Natural killer cell (primary cell): ENCODE results near the gene NRP1. TPM values are rescaled to one million over a fixed set of nuclear protein-coding genes. Genes with fewer than 3 reads are reported as not detected.

ENCODE experiments used
- ATAC-seq, 3 donors: fragments of 150-1000 bp in 2 of 3; fragments of 200-7000 bp in 1 of 3; cut with Tn5 transposase; 1 replicate in 1 of 3; 2 replicates in 2 of 3; pipeline ENCODE4 v1.10.0; 2021; ENCODE audit warnings: mild to moderate bottlenecking in 2 of 3, moderate library complexity in 2 of 3
- DNase-seq, 2 donors: peaks; one replicate each; pipeline versions ENCODE4 v3.0.0 to v3.0.0-alpha.2; 2013 to 2021; ENCODE audit warnings: mixed read lengths in 1 of 2
- H3K27ac ChIP-seq: one replicate; pipeline ENCODE4 v1.5.1; 2013; ENCODE audit warnings: mild to moderate bottlenecking, low read length
- H3K27me3 ChIP-seq: one replicate; pipeline ENCODE4 v1.6.1; 2013; ENCODE audit warnings: low read length; ENCODE audit not compliant: control insufficient read depth, insufficient read depth
- H3K36me3 ChIP-seq: one replicate; pipeline ENCODE4 v1.6.1; 2013; ENCODE audit warnings: low read length; ENCODE audit not compliant: control insufficient read depth, insufficient read depth
- H3K4me1 ChIP-seq: one replicate; pipeline ENCODE4 v1.6.1; 2013; ENCODE audit warnings: low read length; ENCODE audit not compliant: control insufficient read depth, insufficient read depth
- H3K4me3 ChIP-seq: one replicate; pipeline ENCODE4 v1.5.1; 2013; ENCODE audit warnings: low read length
- H3K9me3 ChIP-seq: one replicate; pipeline ENCODE4 v1.6.1; 2013; ENCODE audit warnings: low read length; ENCODE audit not compliant: control insufficient read depth, insufficient read depth
- H3K27ac Mint-ChIP-seq, 2 donors: one replicate each; pipeline ENCODE4 v1.8.0; 2022; ENCODE audit warnings: mild to moderate bottlenecking in 2 of 2, mixed read lengths in 2 of 2, moderate library complexity in 1 of 2
- H3K27me3 Mint-ChIP-seq, 2 donors: one replicate each; pipeline ENCODE4 v1.8.0; 2022; ENCODE audit warnings: low read depth in 2 of 2, mixed read lengths in 2 of 2
- H3K36me3 Mint-ChIP-seq: one replicate; pipeline ENCODE4 v1.8.0; 2022; ENCODE audit warnings: mixed read lengths
- H3K4me1 Mint-ChIP-seq, 2 donors: one replicate each; pipeline ENCODE4 v1.8.0; 2022; ENCODE audit warnings: mixed read lengths in 2 of 2
- H3K4me3 Mint-ChIP-seq: one replicate; pipeline ENCODE4 v1.8.0; 2022; ENCODE audit warnings: mild to moderate bottlenecking, moderate library complexity, mixed read lengths
- H3K9me3 Mint-ChIP-seq, 2 donors: one replicate each; pipeline ENCODE4 v1.8.0; 2022; ENCODE audit warnings: mixed read lengths in 2 of 2
- CTCF ChIP-seq: fragments of 200-600 bp; IDR thresholded peaks from one replicate; pipeline ENCODE4 v1.8.0; 2022; ENCODE audit warnings: antibody characterized with exemption
- WGBS: methylation state at CpG from one replicate; pipeline ENCODE4 v1.1.7; 2013; ENCODE audit warnings: missing lambda C conversion rate; ENCODE audit not compliant: insufficient coverage; 5-methylcytosine and 5-hydroxymethylcytosine counted together
- intact Hi-C: fragments of 100-400 bp; cut with micrococcal nuclease; formaldehyde crosslinking; loops from one replicate; pipeline ENCODE4 v1.14.2; 2022
- total RNA-seq, 4 donors: library from RNA; stranded (reverse); fragments of 120-200 nt in 1 of 4; gene quantifications; one replicate each; pipeline versions ENCODE4 v1.2.3 to v1.2.4, GENCODE V29; 2013 to 2022

NRP1 gene
- total RNA-seq, 3 donors from 2014 or later (not counting 1 experiment from before 2014, with no cell fraction given), result 0.16 to 1.5 TPM; not detected in 1

DNA sequence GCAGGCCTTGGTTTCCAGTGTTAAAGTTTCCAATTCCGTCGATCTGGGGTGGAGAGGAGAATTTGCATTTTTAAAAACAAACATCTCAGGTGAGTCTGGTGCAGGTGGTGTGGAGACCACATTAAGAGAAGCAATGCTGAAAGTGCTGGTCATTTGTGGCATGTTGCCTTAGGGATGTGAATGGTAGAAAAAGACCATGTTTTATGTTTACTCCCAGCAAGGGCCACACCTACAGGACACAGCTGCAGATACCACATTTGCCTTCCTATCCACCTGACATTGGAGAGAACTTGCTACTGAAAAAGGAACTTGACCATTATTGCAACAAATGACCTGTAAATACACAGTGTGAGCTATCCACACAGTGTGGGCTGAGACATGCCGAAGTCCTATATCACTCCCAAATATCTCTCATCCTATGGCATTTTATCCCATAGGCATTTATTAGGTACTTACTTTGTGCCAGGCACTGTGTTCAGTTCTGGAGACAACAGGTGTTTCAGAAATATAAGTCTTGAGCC, 183.1 kb downstream of the NRP1 start:
- Histone ChIP-seq H3K27me3 (no peaks in the 10 kb centered on the region), H3K27ac (no peak overlapping the region), H3K4me3 (no peak overlapping the region), H3K36me3 (no peaks in the 10 kb centered on the region), H3K9me3 (no peaks in the 10 kb centered on the region), H3K4me1 (peaks cover 14% of the 10 kb centered on the region)
- no peak for TF ChIP-seq CTCF
- Mint-ChIP-seq H3K36me3 (no peaks in the 10 kb centered on the region), H3K4me3 (no peak overlapping the region), H3K4me1 (peaks cover 30 to 35% of the 10 kb centered on the region in 2 donors), H3K27me3 (peaks cover 0 to 2% of the 10 kb centered on the region in 2 donors), H3K9me3 (no peaks in the 10 kb centered on the region), H3K27ac (no peak overlapping the region)
- 92% methylated on average over 3 of the region's 3 CpGs for whole genome bisulfite sequencing
- DNase-seq, result no peak
- no peak for ATAC-seq
- intact Hi-C loops, result loop anchor here (10.0 kb wide), 1 partner anchor 497 kb away; no protein-coding TSS in a partner anchor

DNA sequence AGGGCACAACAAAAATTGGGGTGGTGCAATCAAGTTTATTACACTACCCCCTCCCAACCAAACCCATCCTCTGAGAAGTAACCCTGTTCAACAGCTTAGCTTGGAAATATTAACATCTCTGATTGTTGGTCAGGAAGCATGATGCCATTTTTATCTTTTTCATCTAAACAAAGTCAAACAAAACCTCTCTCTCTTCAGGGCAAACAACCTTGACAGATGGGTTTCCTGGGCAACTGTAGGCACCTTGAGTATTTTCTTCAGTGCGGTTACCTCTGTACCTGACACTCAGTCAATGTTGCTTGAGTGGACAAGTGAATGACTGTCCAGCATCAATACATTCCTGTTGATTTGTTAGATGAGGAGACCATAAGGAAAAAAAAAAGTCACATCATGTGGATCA, 183.6 kb downstream of the NRP1 start:
- H3K4me1 ChIP-seq, result peaks cover 18% of the 10 kb centered on the region
- no peak overlapping the region for H3K27ac ChIP-seq
- 76% methylated on average over 1 of the region's 1 CpG for WGBS
- Mint-ChIP-seq H3K27ac (no peak overlapping the region), H3K27me3 (peaks cover 0 to 2% of the 10 kb centered on the region in 2 donors), H3K36me3 (no peaks in the 10 kb centered on the region), H3K4me3 (no peak overlapping the region), H3K9me3 (no peaks in the 10 kb centered on the region), H3K4me1 (peaks cover 32 to 33% of the 10 kb centered on the region in 2 donors)
- intact Hi-C loops, result loop anchor here (10.0 kb wide), 1 partner anchor 496 kb away; no protein-coding TSS in a partner anchor
- H3K36me3 ChIP-seq, result no peaks in the 10 kb centered on the region
- no peak overlapping the region for H3K4me3 ChIP-seq
- ATAC-seq (no peak), DNase-seq (peak in 1 of 2 donors; percentile 63)
- TF ChIP-seq CTCF, result no peak
- H3K27me3 ChIP-seq, result no peaks in the 10 kb centered on the region
- no peaks in the 10 kb centered on the region for H3K9me3 ChIP-seq

DNA sequence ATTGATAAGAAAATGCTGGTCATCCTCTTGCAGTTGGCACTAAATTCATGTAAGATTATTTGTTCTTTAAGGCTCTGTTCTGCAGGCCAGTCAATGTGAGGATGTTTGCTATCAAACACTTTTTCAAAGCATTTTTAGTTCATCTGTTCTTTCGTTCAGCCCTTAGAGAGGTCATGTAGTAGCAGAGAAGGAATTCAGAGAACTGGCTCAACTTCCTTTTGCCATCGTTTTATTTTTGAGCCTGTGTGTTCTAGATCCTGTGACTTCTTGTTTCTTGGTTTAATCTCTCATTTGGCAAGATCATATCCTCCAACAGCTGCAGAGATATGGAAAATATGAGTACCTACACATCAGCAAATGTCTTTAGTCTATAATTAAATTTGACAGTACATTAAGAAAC, 184.3 kb downstream of the NRP1 start:
- Histone ChIP-seq H3K9me3 (no peaks in the 10 kb centered on the region), H3K4me1 (peaks cover 19% of the 10 kb centered on the region), H3K27me3 (no peaks in the 10 kb centered on the region), H3K36me3 (no peaks in the 10 kb centered on the region), H3K27ac (no peak overlapping the region), H3K4me3 (no peak overlapping the region)
- H3K36me3 Mint-ChIP-seq, result no peaks in the 10 kb centered on the region
- H3K9me3 Mint-ChIP-seq, result no peaks in the 10 kb centered on the region
- ATAC-seq (no peak), DNase-seq (no peak)
- no peak overlapping the region for H3K4me3 Mint-ChIP-seq
- H3K27me3 Mint-ChIP-seq, result peaks cover 0 to 2% of the 10 kb centered on the region in 2 donors
- intact Hi-C loops, result loop anchor here (10.0 kb wide), 1 partner anchor 495 kb away; no protein-coding TSS in a partner anchor
- peaks cover 25 to 33% of the 10 kb centered on the region in 2 donors for H3K4me1 Mint-ChIP-seq
- TF ChIP-seq CTCF, result no peak
- H3K27ac Mint-ChIP-seq, result no peak overlapping the region
- 67% methylated on average over 2 of the region's 2 CpGs for WGBS

- H3K27ac Mint-ChIP-seq, result no peak overlapping the region
- H3K27me3 Mint-ChIP-seq, result peaks cover 0 to 2% of the 10 kb centered on the region in 2 donors
- Histone ChIP-seq H3K4me1 (peaks cover 37% of the 10 kb centered on the region), H3K9me3 (no peaks in the 10 kb centered on the region), H3K27me3 (no peaks in the 10 kb centered on the region), H3K4me3 (no peak overlapping the region), H3K36me3 (no peaks in the 10 kb centered on the region), H3K27ac (no peak overlapping the region)
- peaks cover 14 to 38% of the 10 kb centered on the region in 2 donors for H3K4me1 Mint-ChIP-seq
- WGBS, result 95% methylated on average over 2 of the region's 3 CpGs
- no peak for ATAC-seq
- H3K9me3 Mint-ChIP-seq, result no peaks in the 10 kb centered on the region
- H3K36me3 Mint-ChIP-seq, result no peaks in the 10 kb centered on the region
- no peak for TF ChIP-seq CTCF
- intact Hi-C loops, result no loop called here
- no peak overlapping the region for H3K4me3 Mint-ChIP-seq
- DNase-seq, result no peak
Observed at GRCh38 chr10:33147013-33147310, 187.5 kb downstream of the NRP1 start.
